HG02870 (cell line): Measurements from ENCODE around the gene FEZF1.
"Not testable (repeated sequence)": the region's sequence is repeated elsewhere in the genome, so short reads cannot be mapped to it uniquely, and the experiment has no call there.

Source experiments
- ATAC-seq: cut with Tn5 transposase; IDR thresholded peaks from one replicate; pipeline ENCODE4 v1.9.1; 2021; ENCODE audit warnings: mild to moderate bottlenecking, moderate library complexity; ENCODE audit not compliant: unreplicated experiment

The FEZF1 gene

GRCh38 chr7:122309421-122309820, 4.9 kb upstream of the FEZF1 start:
- ATAC-seq: no peak

- ATAC-seq: no peak
Measured at GRCh38 chr7:122307228-122307621, 2.7 kb upstream of the FEZF1 start.

GRCh38 chr7:122306320-122307227, 2.0 kb upstream of the FEZF1 start:
- no peak for ATAC-seq

- ATAC-seq: no peak
Measured at GRCh38 chr7:122305475-122306319, 1.1 kb upstream of the FEZF1 start.

GRCh38 chr7:122304996-122305421, 459 bp upstream of the FEZF1 start:
- ATAC-seq: no peak

- ATAC-seq: no peak
Measured at GRCh38 chr7:122303531-122304318, 825 bp downstream of the FEZF1 start.

- ATAC-seq: no peak
Measured at GRCh38 chr7:122302761-122303530, 1.6 kb downstream of the FEZF1 start.

GRCh38 chr7:122301858-122302760, 2.4 kb downstream of the FEZF1 start:
- ATAC-seq: no peak

GRCh38 chr7:122300956-122301833, 3.4 kb downstream of the FEZF1 start:
- no peak for ATAC-seq

GRCh38 chr7:122300211-122300932, 4.2 kb downstream of the FEZF1 start:
- ATAC-seq: no peak

- no peak for ATAC-seq
Measured at GRCh38 chr7:122299624-122300210, 4.8 kb downstream of the FEZF1 start.

- no peak for ATAC-seq
Measured at GRCh38 chr7:122298618-122299017, 5.9 kb downstream of the FEZF1 start.

GRCh38 chr7:122298131-122298530, 6.4 kb downstream of the FEZF1 start:
- no peak for ATAC-seq

GRCh38 chr7:122291189-122291588, 13.4 kb downstream of the FEZF1 start:
- no peak for ATAC-seq

- ATAC-seq: no peak
Measured at GRCh38 chr7:122290476-122290875, 14.1 kb downstream of the FEZF1 start.

- no peak for ATAC-seq
Measured at GRCh38 chr7:122289426-122289825, 15.1 kb downstream of the FEZF1 start.

- not testable (repeated sequence) for ATAC-seq
Measured at GRCh38 chr7:122284608-122285007, 19.9 kb downstream of the FEZF1 start.
